Neural cell (in vitro differentiated cells): ENCODE data around the gene COL18A1. TPM values are rescaled to one million over a fixed set of nuclear protein-coding genes. Genes with fewer than 3 reads are reported as not detected.

Experiments used
- H2AFZ ChIP-seq: fragments of 200-600, 300-800 bp; sonication (generic), shearing (Covaris generic); 2 replicates; pipeline ENCODE4 v1.6.0; 2014; ENCODE audit warnings: low read depth, mild to moderate bottlenecking, antibody characterized with exemption, low read length, moderate library complexity
- H3F3A ChIP-seq: fragments of 200-600 bp; shearing (Covaris generic); 2 replicates; pipeline ENCODE4 v1.6.1; 2016; ENCODE audit warnings: mild to moderate bottlenecking, moderate library complexity, mixed read lengths, antibody characterized with exemption, low read length; ENCODE audit not compliant: insufficient read depth, poor library complexity, severe bottlenecking
- H3K27ac ChIP-seq: fragments of 200-600, 300-800 bp; sonication (generic), shearing (Covaris generic); 2 replicates; pipeline ENCODE4 v1.5.1; 2014; ENCODE audit warnings: mild to moderate bottlenecking, low read length, moderate library complexity
- H3K27me3 ChIP-seq: fragments of 300-800, 200-600 bp; sonication (generic), shearing (Covaris generic); 2 replicates; pipeline ENCODE4 v1.6.0; 2014; ENCODE audit warnings: mild to moderate bottlenecking, low read depth, low read length, moderate library complexity; ENCODE audit not compliant: insufficient read depth
- H3K36me3 ChIP-seq: fragments of 300-800, 200-600 bp; sonication (generic), shearing (Covaris generic); 2 replicates; pipeline ENCODE4 v1.5.1; 2014; ENCODE audit warnings: mild to moderate bottlenecking, antibody characterized with exemption, low read length, moderate library complexity; ENCODE audit not compliant: insufficient read depth
- H3K4me2 ChIP-seq: fragments of 300-800, 200-600 bp; sonication (generic), shearing (Covaris generic); 2 replicates; pipeline ENCODE4 v1.6.0; 2014; ENCODE audit warnings: mild to moderate bottlenecking, low read length
- H3K4me3 ChIP-seq: fragments of 300-800, 200-600 bp; sonication (generic), shearing (Covaris generic); 2 replicates; pipeline ENCODE4 v1.5.1; 2014; ENCODE audit warnings: mild to moderate bottlenecking, low read length, moderate library complexity
- H3K79me2 ChIP-seq: fragments of 200-600 bp; shearing (Covaris generic); replicated peaks from 2 replicates; pipeline ENCODE4 v1.6.0; 2014; ENCODE audit warnings: mild to moderate bottlenecking, low read length, moderate library complexity; ENCODE audit not compliant: insufficient read depth
- H3K9ac ChIP-seq: fragments of 300-800, 200-600 bp; sonication (generic), shearing (Covaris generic); 2 replicates; pipeline ENCODE4 v1.6.1; 2016; ENCODE audit warnings: mild to moderate bottlenecking, low read length, mixed read lengths
- H3K9me2 ChIP-seq: fragments of 200-600 bp; shearing (Covaris generic); 2 replicates; pipeline ENCODE4 v1.6.1; 2016; ENCODE audit warnings: mild to moderate bottlenecking, low read length, mixed read lengths; ENCODE audit not compliant: insufficient read depth
- H3K9me3 ChIP-seq: fragments of 200-600, 300-800 bp; sonication (generic), shearing (Covaris generic); 2 replicates; pipeline ENCODE4 v1.6.1; 2016; ENCODE audit warnings: mild to moderate bottlenecking, mixed run types, low read length, moderate library complexity, mixed read lengths
- H4K20me1 ChIP-seq: fragments of 200-600 bp; shearing (Covaris generic); 2 replicates; pipeline ENCODE4 v1.6.1; 2016; ENCODE audit warnings: mild to moderate bottlenecking, mixed run types; ENCODE audit not compliant: insufficient read depth
- EP300 ChIP-seq: fragments of 450-650 bp; conservative IDR thresholded peaks from 2 replicates; pipeline ENCODE4 v1.6.1; 2014; ENCODE audit warnings: antibody characterized with exemption, mild to moderate bottlenecking, moderate library complexity; ENCODE audit not compliant: poor library complexity, severe bottlenecking
- EZH2 ChIP-seq: fragments of 200-600, 300-800 bp; shearing (Covaris generic), sonication (generic); IDR thresholded peaks from 2 replicates; pipeline ENCODE4 v1.6.1; 2014; ENCODE audit warnings: antibody characterized with exemption, low read length, borderline replicate concordance, mild to moderate bottlenecking; ENCODE audit not compliant: insufficient read depth, poor library complexity, severe bottlenecking
- MXI1 ChIP-seq: fragments of 450-650 bp; conservative IDR thresholded peaks from 2 replicates; pipeline ENCODE4 v1.6.1; 2014; ENCODE audit warnings: antibody characterized with exemption, mild to moderate bottlenecking; ENCODE audit not compliant: poor library complexity, severe bottlenecking
- POLR2AphosphoS5 ChIP-seq: IDR thresholded peaks from 2 replicates; pipeline ENCODE4 v1.6.1; 2012
- RAD21 ChIP-seq: fragments of 450-650 bp; conservative IDR thresholded peaks from 2 replicates; pipeline ENCODE4 v1.6.1; 2014; ENCODE audit warnings: antibody characterized with exemption, mild to moderate bottlenecking, moderate library complexity
- SMC3 ChIP-seq: fragments of 450-650 bp; conservative IDR thresholded peaks from 2 replicates; pipeline ENCODE4 v1.6.1; 2014; ENCODE audit warnings: antibody characterized with exemption, mild to moderate bottlenecking, moderate library complexity; ENCODE audit not compliant: poor library complexity
- TAF1 ChIP-seq: IDR thresholded peaks from 2 replicates; pipeline ENCODE4 v1.6.1; 2012; ENCODE audit warnings: low read depth
- polyA plus RNA-seq: library from polyadenylated mRNA; depleted of rRNA; stranded (reverse); fragments of >200 nt; gene quantifications from 2 replicates; pipeline ENCODE4 v1.2.3, GENCODE V29; 2014
- TF ChIP-seq, protein P1 (sequence below): IDR thresholded peaks from 2 replicates; pipeline ENCODE4 v1.6.1; 2012; ENCODE audit warnings: borderline replicate concordance
- TF ChIP-seq, protein P2 (sequence below): fragments of 450-650 bp; IDR thresholded peaks from 2 replicates; pipeline ENCODE4 v1.5.1; 2014; ENCODE audit warnings: antibody characterized with exemption, mild to moderate bottlenecking, moderate library complexity; ENCODE audit not compliant: poor library complexity, severe bottlenecking

Gene COL18A1
- polyA plus RNA-seq, 1 donor from 2014 or later = 2.5 TPM

DNA sequence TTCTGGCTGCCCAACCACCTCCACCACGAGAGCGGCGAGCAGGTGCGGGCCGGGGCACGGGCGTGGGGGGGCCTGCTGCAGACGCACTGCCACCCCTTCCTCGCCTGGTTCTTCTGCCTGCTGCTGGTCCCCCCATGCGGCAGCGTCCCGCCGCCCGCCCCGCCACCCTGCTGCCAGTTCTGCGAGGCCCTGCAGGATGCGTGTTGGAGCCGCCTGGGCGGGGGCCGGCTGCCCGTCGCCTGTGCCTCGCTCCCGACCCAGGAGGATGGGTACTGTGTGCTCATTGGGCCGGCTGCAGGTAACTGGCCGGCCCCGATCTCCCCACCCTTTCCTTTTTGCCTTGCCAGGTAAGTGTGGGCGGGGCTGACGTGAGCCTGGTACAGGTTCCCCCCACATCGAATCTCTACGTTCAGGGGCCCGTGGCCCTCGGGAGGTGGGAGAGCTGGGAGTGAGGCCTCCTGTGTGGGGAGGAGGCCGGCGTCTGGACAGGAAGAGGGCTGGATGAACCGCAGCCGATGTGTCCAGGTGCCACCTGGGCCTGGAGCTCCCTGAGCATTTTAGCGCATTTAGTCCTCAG, 51.7 kb downstream of the COL18A1 start:
- no peak overlapping the region for H3K9ac ChIP-seq
- peaks cover 6% of the 10 kb centered on the region for H3K9me3 ChIP-seq
- no peaks in the 10 kb centered on the region for H3K36me3 ChIP-seq
- H2AFZ ChIP-seq = no peak overlapping the region
- no peak overlapping the region for H3K4me3 ChIP-seq
- no peaks in the 10 kb centered on the region for H4K20me1 ChIP-seq
- no peaks in the 10 kb centered on the region for H3K27me3 ChIP-seq
- H3F3A ChIP-seq = no peaks in the 10 kb centered on the region
- H3K79me2 ChIP-seq = no peaks in the 10 kb centered on the region
- TF ChIP-seq TAF1 (no peak), RAD21 (no peak), SMC3 (no peak), EP300 (no peak), MXI1 (no peak), POLR2AphosphoS5 (no peak), EZH2 (no peak)
- H3K4me2 ChIP-seq = no peak overlapping the region
- H3K27ac ChIP-seq = no peak overlapping the region
- no peaks in the 10 kb centered on the region for H3K9me2 ChIP-seq

DNA sequence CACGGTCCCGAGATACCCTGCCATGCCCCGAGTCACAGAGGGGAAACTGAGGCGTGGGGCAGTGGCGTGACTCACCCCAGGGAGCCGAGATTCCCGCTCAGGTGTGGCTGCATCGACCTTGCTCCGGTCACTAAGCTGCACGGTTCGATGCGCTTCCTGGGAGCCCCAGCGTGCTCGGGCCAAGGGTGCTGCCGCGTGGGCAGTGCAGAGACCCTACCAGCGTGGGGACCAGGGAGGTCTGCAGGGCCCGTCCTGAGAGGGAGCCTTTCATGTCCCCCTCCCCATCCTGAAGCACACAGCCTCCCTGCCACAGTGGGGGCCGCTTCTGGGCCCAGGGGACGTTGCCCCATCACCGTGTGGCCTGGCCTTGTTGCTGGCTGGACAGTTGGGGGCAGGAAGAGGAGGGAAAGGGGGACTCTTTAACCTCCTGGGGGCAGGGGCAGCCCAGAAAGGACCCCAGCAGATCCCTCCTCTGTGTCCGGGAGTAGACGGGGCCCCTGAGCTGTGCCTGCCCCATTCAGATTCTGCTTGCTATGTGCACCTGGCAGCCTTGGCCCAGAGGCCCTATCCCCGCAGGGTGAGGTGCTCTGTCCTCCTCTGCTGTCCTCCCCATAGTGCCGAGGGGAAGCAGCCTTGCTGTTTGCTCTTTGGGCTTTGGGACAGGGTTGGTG, 52.3 kb downstream of the COL18A1 start:
- Histone ChIP-seq H3K9me2 (no peaks in the 10 kb centered on the region), H3K9ac (no peak overlapping the region), H2AFZ (no peak overlapping the region), H3F3A (no peaks in the 10 kb centered on the region), H3K9me3 (peaks cover 8% of the 10 kb centered on the region), H3K4me3 (no peak overlapping the region), H3K79me2 (no peaks in the 10 kb centered on the region), H4K20me1 (no peaks in the 10 kb centered on the region), H3K27me3 (no peaks in the 10 kb centered on the region), H3K36me3 (no peaks in the 10 kb centered on the region), H3K27ac (no peak overlapping the region), H3K4me2 (no peak overlapping the region)
- TF ChIP-seq MXI1 (no peak), SMC3 (no peak), EP300 (no peak), EZH2 (no peak), POLR2AphosphoS5 (no peak), RAD21 (no peak), TAF1 (no peak)
- TF ChIP-seq, protein P1, sequence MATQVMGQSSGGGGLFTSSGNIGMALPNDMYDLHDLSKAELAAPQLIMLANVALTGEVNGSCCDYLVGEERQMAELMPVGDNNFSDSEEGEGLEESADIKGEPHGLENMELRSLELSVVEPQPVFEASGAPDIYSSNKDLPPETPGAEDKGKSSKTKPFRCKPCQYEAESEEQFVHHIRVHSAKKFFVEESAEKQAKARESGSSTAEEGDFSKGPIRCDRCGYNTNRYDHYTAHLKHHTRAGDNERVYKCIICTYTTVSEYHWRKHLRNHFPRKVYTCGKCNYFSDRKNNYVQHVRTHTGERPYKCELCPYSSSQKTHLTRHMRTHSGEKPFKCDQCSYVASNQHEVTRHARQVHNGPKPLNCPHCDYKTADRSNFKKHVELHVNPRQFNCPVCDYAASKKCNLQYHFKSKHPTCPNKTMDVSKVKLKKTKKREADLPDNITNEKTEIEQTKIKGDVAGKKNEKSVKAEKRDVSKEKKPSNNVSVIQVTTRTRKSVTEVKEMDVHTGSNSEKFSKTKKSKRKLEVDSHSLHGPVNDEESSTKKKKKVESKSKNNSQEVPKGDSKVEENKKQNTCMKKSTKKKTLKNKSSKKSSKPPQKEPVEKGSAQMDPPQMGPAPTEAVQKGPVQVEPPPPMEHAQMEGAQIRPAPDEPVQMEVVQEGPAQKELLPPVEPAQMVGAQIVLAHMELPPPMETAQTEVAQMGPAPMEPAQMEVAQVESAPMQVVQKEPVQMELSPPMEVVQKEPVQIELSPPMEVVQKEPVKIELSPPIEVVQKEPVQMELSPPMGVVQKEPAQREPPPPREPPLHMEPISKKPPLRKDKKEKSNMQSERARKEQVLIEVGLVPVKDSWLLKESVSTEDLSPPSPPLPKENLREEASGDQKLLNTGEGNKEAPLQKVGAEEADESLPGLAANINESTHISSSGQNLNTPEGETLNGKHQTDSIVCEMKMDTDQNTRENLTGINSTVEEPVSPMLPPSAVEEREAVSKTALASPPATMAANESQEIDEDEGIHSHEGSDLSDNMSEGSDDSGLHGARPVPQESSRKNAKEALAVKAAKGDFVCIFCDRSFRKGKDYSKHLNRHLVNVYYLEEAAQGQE = no peak
- TF ChIP-seq, protein P2, sequence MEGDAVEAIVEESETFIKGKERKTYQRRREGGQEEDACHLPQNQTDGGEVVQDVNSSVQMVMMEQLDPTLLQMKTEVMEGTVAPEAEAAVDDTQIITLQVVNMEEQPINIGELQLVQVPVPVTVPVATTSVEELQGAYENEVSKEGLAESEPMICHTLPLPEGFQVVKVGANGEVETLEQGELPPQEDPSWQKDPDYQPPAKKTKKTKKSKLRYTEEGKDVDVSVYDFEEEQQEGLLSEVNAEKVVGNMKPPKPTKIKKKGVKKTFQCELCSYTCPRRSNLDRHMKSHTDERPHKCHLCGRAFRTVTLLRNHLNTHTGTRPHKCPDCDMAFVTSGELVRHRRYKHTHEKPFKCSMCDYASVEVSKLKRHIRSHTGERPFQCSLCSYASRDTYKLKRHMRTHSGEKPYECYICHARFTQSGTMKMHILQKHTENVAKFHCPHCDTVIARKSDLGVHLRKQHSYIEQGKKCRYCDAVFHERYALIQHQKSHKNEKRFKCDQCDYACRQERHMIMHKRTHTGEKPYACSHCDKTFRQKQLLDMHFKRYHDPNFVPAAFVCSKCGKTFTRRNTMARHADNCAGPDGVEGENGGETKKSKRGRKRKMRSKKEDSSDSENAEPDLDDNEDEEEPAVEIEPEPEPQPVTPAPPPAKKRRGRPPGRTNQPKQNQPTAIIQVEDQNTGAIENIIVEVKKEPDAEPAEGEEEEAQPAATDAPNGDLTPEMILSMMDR = no peak
